Keratinocyte (primary cell): Measurements from ENCODE around the gene SEPTIN5. TPM values are rescaled to one million over a fixed set of nuclear protein-coding genes. Genes with fewer than 3 reads are reported as not detected.

ENCODE experiments used
- DNase-seq: peaks from one replicate; pipeline ENCODE4 v3.0.0-alpha.2; 2011; ENCODE audit warnings: low read depth, missing footprints, low spot score
- FAIRE-seq: peaks from 2 replicates; lab custom pipeline; 2011; peaks lifted over from hg19 to GRCh38; lab: Jason Lieb, UNC
- H2AFZ ChIP-seq: 2 replicates; pipeline ENCODE4 v1.6.0; 2012; ENCODE audit warnings: low read length, control low read depth, inconsistent platforms; ENCODE audit not compliant: control insufficient read depth
- H3K27ac ChIP-seq: 2 replicates; pipeline ENCODE4 v1.5.1; 2011; ENCODE audit warnings: low read length; ENCODE audit not compliant: control insufficient read depth, insufficient read depth
- H3K27me3 ChIP-seq: 3 replicates; pipeline ENCODE4 v1.6.0; 2011; ENCODE audit warnings: low read length; ENCODE audit not compliant: control insufficient read depth, insufficient read depth; ENCODE audit errors: extremely low read depth
- H3K36me3 ChIP-seq, 2 experiments: 2 replicates in 1 of 2; 3 replicates in 1 of 2; pipeline ENCODE4 v1.5.1; 2011; ENCODE audit warnings: low read length in 2 of 2, mild to moderate bottlenecking in 1 of 2; ENCODE audit not compliant: control insufficient read depth in 2 of 2, insufficient read depth in 2 of 2; ENCODE audit errors: extremely low read depth in 1 of 2
- H3K4me1 ChIP-seq: 3 replicates; pipeline ENCODE4 v1.5.1; 2011; ENCODE audit warnings: low read length; ENCODE audit not compliant: control insufficient read depth, insufficient read depth; ENCODE audit errors: extremely low read depth
- H3K4me2 ChIP-seq: 3 replicates; pipeline ENCODE4 v1.6.0; 2011; ENCODE audit warnings: low read depth, low read length; ENCODE audit not compliant: control insufficient read depth, insufficient read depth; ENCODE audit errors: extremely low read depth
- H3K4me3 ChIP-seq, 3 experiments: fragments of 200-600 bp in 1 of 3; sonication (generic) in 1 of 3; 2 replicates in 2 of 3; 3 replicates in 1 of 3; pipeline ENCODE4 v1.5.1; 2011 to 2016; ENCODE audit warnings: low read length in 3 of 3, mild to moderate bottlenecking in 3 of 3, control low read depth in 2 of 3, inconsistent platforms in 1 of 3, low read depth in 1 of 3, mixed read lengths in 1 of 3, mixed run types in 1 of 3, moderate library complexity in 1 of 3; ENCODE audit not compliant: control insufficient read depth in 2 of 3, insufficient read depth in 2 of 3; ENCODE audit errors: extremely low read depth in 1 of 3
- H3K79me2 ChIP-seq: 2 replicates; pipeline ENCODE4 v1.6.0; 2012; ENCODE audit warnings: low read length; ENCODE audit not compliant: control insufficient read depth, insufficient read depth
- H3K9ac ChIP-seq: 3 replicates; pipeline ENCODE4 v1.6.0; 2011; ENCODE audit warnings: low read length; ENCODE audit not compliant: control insufficient read depth, insufficient read depth; ENCODE audit errors: extremely low read depth
- H3K9me1 ChIP-seq: 3 replicates; pipeline ENCODE4 v1.6.0; 2011; ENCODE audit warnings: low read length; ENCODE audit not compliant: control insufficient read depth, insufficient read depth; ENCODE audit errors: extremely low read depth
- H3K9me3 ChIP-seq: 2 replicates; pipeline ENCODE4 v1.5.1; 2012; ENCODE audit warnings: low read depth, low read length; ENCODE audit not compliant: control insufficient read depth
- H4K20me1 ChIP-seq: 3 replicates; pipeline ENCODE4 v1.6.0; 2011; ENCODE audit warnings: low read length; ENCODE audit not compliant: control insufficient read depth, insufficient read depth; ENCODE audit errors: extremely low read depth
- CTCF ChIP-seq, 3 experiments: IDR thresholded peaks in 1 of 3; conservative IDR thresholded peaks in 1 of 3; optimal IDR thresholded peaks in 1 of 3; 2 replicates in 2 of 3; 3 replicates in 1 of 3; pipeline versions ENCODE3 to v1.5.1; 2011; ENCODE audit warnings: low read length in 3 of 3, mild to moderate bottlenecking in 3 of 3, moderate library complexity in 2 of 3, control low read depth in 1 of 3, inconsistent platforms in 1 of 3; ENCODE audit not compliant: insufficient read depth in 2 of 3; ENCODE audit errors: extremely low read depth in 1 of 3
- EZH2 ChIP-seq: IDR thresholded peaks from one replicate; pipeline ENCODE4 v1.6.1; 2012; ENCODE audit warnings: inconsistent platforms, mild to moderate bottlenecking, low read length, moderate library complexity
- dilution Hi-C: fragments of 300-500 bp; cut with MboI; formaldehyde crosslinking; loops from one replicate; pipeline ENCODE4 v1.7.0; 2020; ENCODE audit warnings: low sequenced_read_pairs; ENCODE audit not compliant: extremely low pct_ligation_motif_present
- polyA plus RNA-seq, 5 experiments: library from polyadenylated mRNA; depleted of rRNA in 3 of 5; stranded (reverse) in 3 of 5; stranded (forward) in 1 of 5; unstranded in 1 of 5; fragments of >200 nt; gene quantifications; 1 replicate in 1 of 5; 2 replicates in 3 of 5; 3 replicates in 1 of 5; pipeline versions ENCODE4 v1.2.1 to v1.2.3, GENCODE V29; 2011 to 2012; ENCODE audit warnings: missing spikeins in 2 of 5, low read depth in 1 of 5, low replicate concordance in 1 of 5

Gene SEPTIN5
- polyA plus RNA-seq, 1 donor (not counting 4 experiments of a cell fraction or from before 2014, with no cell fraction given) = 2.2 TPM

GRCh38 chr22:19748991-19749664 is 34.8 kb downstream of the SEPTIN5 start:
- dilution Hi-C loops = no loop called here
- no peak for TF ChIP-seq EZH2
- TF ChIP-seq CTCF (optimal IDR thresholded peaks at IDR 0.05 in 1 of 3, IDR thresholded peaks at IDR 0.05 in 1 of 3, conservative IDR thresholded peaks at IDR 0.05 in 1 of 3; ENCODE audit: extremely low read depth in 1 of 3, insufficient read depth in 2 of 3, low read length in 3 of 3) = no peak
- Histone ChIP-seq H3K9ac (no peak overlapping the region), H3K9me1 (no peaks in the 10 kb centered on the region), H3K9me3 (no peaks in the 10 kb centered on the region), H3K4me2 (no peak overlapping the region), H3K36me3 (no peaks in the 10 kb centered on the region), H3K4me3 (no peak overlapping the region), H3K79me2 (no peaks in the 10 kb centered on the region), H2AFZ (no peak overlapping the region), H3K27me3 (peaks cover 10% of the 10 kb centered on the region), H3K4me1 (no peaks in the 10 kb centered on the region), H3K27ac (no peak overlapping the region), H4K20me1 (no peaks in the 10 kb centered on the region)
- FAIRE-seq (no peak), DNase-seq (no peak)

- H3K27ac ChIP-seq = no peak overlapping the region
- no peaks in the 10 kb centered on the region for H4K20me1 ChIP-seq
- no peaks in the 10 kb centered on the region for H3K4me1 ChIP-seq
- FAIRE-seq (no peak), DNase-seq (no peak)
- no peaks in the 10 kb centered on the region for H3K36me3 ChIP-seq
- TF ChIP-seq CTCF (optimal IDR thresholded peaks at IDR 0.05 in 1 of 3, IDR thresholded peaks at IDR 0.05 in 1 of 3, conservative IDR thresholded peaks at IDR 0.05 in 1 of 3; ENCODE audit: extremely low read depth in 1 of 3, insufficient read depth in 2 of 3, low read length in 3 of 3) (no peak), EZH2 (no peak)
- peaks cover 18% of the 10 kb centered on the region for H3K27me3 ChIP-seq
- dilution Hi-C loops = no loop called here
- H3K4me2 ChIP-seq = no peak overlapping the region
- no peak overlapping the region for H2AFZ ChIP-seq
- no peaks in the 10 kb centered on the region for H3K79me2 ChIP-seq
- H3K4me3 ChIP-seq = no peak overlapping the region
- no peak overlapping the region for H3K9ac ChIP-seq
- H3K9me3 ChIP-seq = no peaks in the 10 kb centered on the region
- no peaks in the 10 kb centered on the region for H3K9me1 ChIP-seq
Observed at GRCh38 chr22:19749876-19750275, 35.6 kb downstream of the SEPTIN5 start.
